SKM-1 (cell line): ENCODE results near the gene STATH.
"Not testable (repeated sequence)": the region's sequence is repeated elsewhere in the genome, so short reads cannot be mapped to it uniquely, and the experiment has no call there.

Experiments
- DNase-seq: peaks from one replicate; lab custom pipeline; 2025; ENCODE audit not compliant: unreplicated experiment; lab: John Stamatoyannopoulos, UW

STATH gene

GRCh38 chr4:69995526-69996016 lies at the start of gene STATH:
Gene STATH (plus strand): TSS chr4:69995966. CDS start chr4:69998438, 2,472 bp downstream.
- DNase-seq, result no peak

- no peak for DNase-seq
Observed at GRCh38 chr4:69951602-69952001, 44.2 kb upstream of the STATH start.

- DNase-seq, result no peak
Observed at GRCh38 chr4:69957209-69957608, 38.6 kb upstream of the STATH start.

GRCh38 chr4:69965628-69966027 lies 30.1 kb upstream of the STATH start, which contains the start of gene CSN2:
Gene CSN2 (minus strand): TSS chr4:69965728. CDS start chr4:69960995, 4,733 bp downstream.
- no peak for DNase-seq

GRCh38 chr4:69970071-69970470 lies 25.7 kb upstream of the STATH start:
- no peak for DNase-seq

DNA sequence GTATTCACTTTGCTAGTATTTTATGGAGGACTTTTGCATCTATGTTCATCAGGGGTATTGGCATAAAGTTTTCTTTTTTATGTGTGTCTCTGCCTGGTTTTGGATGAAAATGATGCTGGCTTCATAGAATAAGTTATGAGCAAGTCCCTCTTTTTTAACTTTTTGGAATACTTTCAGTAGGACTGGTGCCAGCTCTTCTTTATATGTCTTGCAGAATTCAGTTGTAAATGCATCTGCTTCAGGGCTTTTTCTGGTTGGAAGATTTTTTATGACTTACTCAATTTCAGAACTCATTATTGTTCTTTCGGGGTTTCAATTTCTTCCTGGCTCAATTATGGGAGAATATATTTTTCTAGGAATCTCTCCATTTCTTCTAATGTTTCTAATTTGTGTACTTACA lies 21.1 kb upstream of the STATH start:
- DNase-seq, result no peak

GRCh38 chr4:69977582-69977981 lies 18.2 kb upstream of the STATH start:
- no peak for DNase-seq

GRCh38 chr4:69984030-69984443 lies 11.7 kb upstream of the STATH start:
- no peak for DNase-seq

GRCh38 chr4:69986663-69987062 lies 9.1 kb upstream of the STATH start:
- DNase-seq, result no peak

DNA sequence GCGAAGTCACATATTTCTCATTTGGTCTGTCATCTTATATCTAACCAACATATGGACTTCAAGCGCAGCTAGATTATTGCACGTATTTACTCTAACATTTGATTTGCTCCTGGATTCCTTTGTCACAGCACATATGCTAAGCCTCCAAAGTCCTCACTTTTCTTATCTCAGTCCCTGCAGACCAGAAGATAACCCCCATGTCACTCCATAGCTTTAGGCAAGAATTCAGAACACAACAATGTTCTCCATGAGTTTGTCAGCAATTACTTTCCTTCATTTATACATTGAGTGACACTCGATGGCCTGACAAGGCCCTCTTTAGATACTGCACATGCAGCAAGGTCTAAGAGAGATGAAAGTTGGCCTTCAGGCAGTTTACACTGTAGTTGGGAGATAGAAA lies 4.8 kb upstream of the STATH start:
- no peak for DNase-seq

- no peak for DNase-seq
Observed at GRCh38 chr4:69994782-69995181, 984 bp upstream of the STATH start.

- DNase-seq, result no peak
Observed at GRCh38 chr4:69999420-69999819, 3.7 kb downstream of the STATH start.

DNA sequence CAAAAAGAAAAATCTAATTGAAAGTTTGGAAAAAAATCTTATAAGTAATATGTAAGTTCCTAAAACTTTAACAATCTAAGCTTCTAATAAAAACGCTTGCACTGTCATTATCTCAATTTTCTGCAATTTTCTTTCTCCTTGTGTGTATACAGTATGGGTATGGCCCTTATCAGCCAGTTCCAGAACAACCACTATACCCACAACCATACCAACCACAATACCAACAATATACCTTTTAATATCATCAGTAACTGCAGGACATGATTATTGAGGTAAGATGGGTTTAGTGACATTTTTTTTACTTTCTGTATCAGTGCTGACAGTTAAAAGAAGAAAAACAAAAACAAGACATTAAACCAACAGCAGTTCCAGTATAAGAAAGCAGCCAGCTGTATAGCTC lies 4.9 kb downstream of the STATH start:
- no peak for DNase-seq

GRCh38 chr4:70002507-70002906 lies 6.7 kb downstream of the STATH start:
- DNase-seq, result no peak

DNA sequence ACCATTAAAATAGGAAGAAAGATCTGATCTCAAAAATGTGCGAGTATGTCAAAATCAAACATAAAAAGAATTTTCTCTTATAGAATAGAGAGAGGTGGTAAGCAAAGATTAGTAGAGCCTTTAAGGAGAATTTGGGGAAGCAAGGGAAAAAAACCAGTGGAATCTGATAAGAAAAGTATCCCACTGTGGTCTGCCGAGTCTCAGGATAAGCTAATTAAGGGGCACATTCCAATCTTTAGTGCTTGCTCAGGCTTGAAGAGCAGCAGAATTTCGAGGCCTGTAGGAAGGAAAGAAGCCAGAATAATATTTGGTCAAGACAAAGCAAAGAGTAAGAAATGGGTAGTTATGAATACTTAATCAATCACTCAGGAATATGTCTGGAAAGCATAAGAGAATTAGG lies 13.0 kb downstream of the STATH start:
- DNase-seq, result no peak

- not testable (repeated sequence) for DNase-seq
Observed at GRCh38 chr4:70019006-70019405, 23.2 kb downstream of the STATH start.

- no peak for DNase-seq
Observed at GRCh38 chr4:70023218-70023617, 27.5 kb downstream of the STATH start.

- no peak for DNase-seq
Observed at GRCh38 chr4:70027011-70027410, 31.2 kb downstream of the STATH start.

GRCh38 chr4:70028159-70028558 lies 32.4 kb downstream of the STATH start, which contains the start of gene HTN3:
Gene HTN3 (plus strand): TSS chr4:70028459. CDS start chr4:70030741, 2,282 bp downstream.
- not testable (repeated sequence) for DNase-seq

DNA sequence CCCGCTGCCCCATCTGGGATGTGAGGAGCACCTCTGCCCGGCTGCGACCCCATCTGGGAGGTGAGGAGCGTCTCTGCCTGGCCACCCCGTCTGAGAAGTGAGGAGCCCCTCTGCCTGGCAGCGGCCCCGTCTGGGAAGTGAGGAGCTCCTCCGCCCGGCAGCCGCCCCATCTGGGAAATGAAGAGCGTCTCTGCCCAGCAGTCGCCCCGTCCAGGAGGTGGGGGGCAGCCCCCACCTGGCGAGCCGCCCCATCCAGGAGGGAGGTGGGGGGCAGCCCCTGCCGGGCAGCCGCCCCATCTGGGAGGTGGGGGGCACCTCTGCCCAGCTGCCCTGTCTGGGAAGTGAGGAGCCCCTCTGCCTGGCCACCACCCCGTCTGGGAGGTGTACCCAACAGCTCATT lies 41.8 kb downstream of the STATH start:
- DNase-seq, result not testable (repeated sequence)

- DNase-seq, result not testable (repeated sequence)
Observed at GRCh38 chr4:70039928-70040327, 44.2 kb downstream of the STATH start.

DNA sequence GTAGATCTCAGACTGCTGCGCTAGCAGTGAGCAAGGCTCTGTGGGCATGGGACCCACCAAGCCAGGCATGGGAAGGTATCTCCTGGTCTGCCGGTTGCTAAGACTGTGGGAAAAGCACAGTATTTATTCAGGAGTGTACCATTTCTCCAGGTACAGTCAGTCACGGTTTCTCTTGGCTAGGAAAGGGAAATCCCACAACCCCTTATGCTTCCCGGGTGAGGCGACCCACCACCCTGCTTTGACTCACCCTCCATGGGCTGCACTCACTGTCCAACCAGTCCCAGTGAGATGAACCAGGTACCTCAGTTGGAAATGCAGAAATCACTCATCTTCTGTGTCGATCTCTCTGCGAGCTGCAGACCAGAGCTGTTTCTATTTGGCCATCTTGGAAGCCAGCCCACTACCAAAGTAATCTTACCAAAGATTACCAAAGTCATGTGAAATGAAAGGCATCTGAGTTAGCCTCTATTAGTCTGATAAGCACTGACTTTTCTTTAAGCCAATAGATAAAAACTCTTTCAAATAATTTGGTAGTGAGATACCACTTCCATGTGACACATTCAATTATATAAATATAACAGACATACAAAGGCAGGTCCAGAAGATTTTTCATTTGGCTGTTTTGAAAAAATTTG lies 46.0 kb downstream of the STATH start:
- no peak for DNase-seq

DNA sequence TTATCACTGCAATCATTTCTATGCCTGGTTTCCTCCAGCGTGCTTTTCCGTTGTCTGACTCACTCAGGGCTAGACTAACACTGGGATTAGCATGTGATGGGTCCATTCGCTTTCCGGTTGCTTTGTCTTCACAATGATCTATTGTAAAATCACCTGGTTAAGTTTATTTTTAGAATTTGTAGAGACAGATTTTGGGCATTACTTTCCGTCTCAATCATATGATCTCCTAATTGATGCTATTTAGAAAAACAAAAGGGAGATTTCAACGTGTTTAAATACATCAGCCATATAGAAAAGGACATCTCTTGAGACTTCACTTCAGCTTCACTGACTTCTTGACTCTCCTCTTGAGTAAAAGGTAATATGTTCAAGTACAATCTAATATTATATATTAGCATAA lies 54.4 kb downstream of the STATH start, which contains the start of gene HTN1:
TSS of gene HTN1 (plus strand) at position 301 of the 400 bp plus-strand sequence. CDS start 2,639 bp downstream, outside the sequence.
- not testable (repeated sequence) for DNase-seq
